ENCODE measurements around the gene CELF4.

CELF4 gene

GRCh38 chr18:37497853-37498518 lies 67.6 kb downstream of the CELF4 start:
- Histone ChIP-seq H3K36me3 (ENCODE audit: control insufficient read depth, insufficient read depth, low read length) (no peaks in the 10 kb centered on the region), H3K27me3 (ENCODE audit: control insufficient read depth, insufficient read depth, low read length) (no peaks in the 10 kb centered on the region), H3K4me1 (ENCODE audit: control insufficient read depth, insufficient read depth, low read length) (peaks cover 5% of the 10 kb centered on the region), H3K27ac (ENCODE audit: low read length) (no peak overlapping the region), H3K9me3 (ENCODE audit: control insufficient read depth, insufficient read depth, low read length) (no peaks in the 10 kb centered on the region), H3K4me3 (ENCODE audit: low read length) (no peak overlapping the region)
- WGBS (ENCODE audit: insufficient coverage, insufficient read length): no CpG with 5 or more reads among the region's 1 CpG
- DNase-seq (ENCODE audit: low read depth, low spot score): no peak

- Histone ChIP-seq H3K9me3 (ENCODE audit: control insufficient read depth, insufficient read depth, low read length) (no peaks in the 10 kb centered on the region), H3K4me1 (ENCODE audit: control insufficient read depth, insufficient read depth, low read length) (peaks cover 5% of the 10 kb centered on the region), H3K27ac (ENCODE audit: low read length) (no peak overlapping the region), H3K27me3 (ENCODE audit: control insufficient read depth, insufficient read depth, low read length) (no peaks in the 10 kb centered on the region), H3K36me3 (ENCODE audit: control insufficient read depth, insufficient read depth, low read length) (no peaks in the 10 kb centered on the region), H3K4me3 (ENCODE audit: low read length) (no peak overlapping the region)
- WGBS (ENCODE audit: insufficient coverage, insufficient read length): no CpG with 5 or more reads among the region's 6 CpGs
- no peak for DNase-seq (ENCODE audit: low read depth, low spot score)
Observed at GRCh38 chr18:37496568-37496967, 69.0 kb downstream of the CELF4 start.

GRCh38 chr18:37495354-37495753 lies 70.2 kb downstream of the CELF4 start:
- WGBS (ENCODE audit: insufficient coverage, insufficient read length): no CpG with 5 or more reads among the region's 2 CpGs
- DNase-seq (ENCODE audit: low read depth, low spot score): no peak

GRCh38 chr18:37494406-37494805 lies 71.2 kb downstream of the CELF4 start:
- peaks cover 15% of the 10 kb centered on the region for H3K4me1 ChIP-seq (ENCODE audit: control insufficient read depth, insufficient read depth, low read length)
- H3K9me3 ChIP-seq (ENCODE audit: control insufficient read depth, insufficient read depth, low read length): no peaks in the 10 kb centered on the region
- DNase-seq (ENCODE audit: low read depth, low spot score): no peak
- H3K36me3 ChIP-seq (ENCODE audit: control insufficient read depth, insufficient read depth, low read length): no peaks in the 10 kb centered on the region
- H3K4me3 ChIP-seq (ENCODE audit: low read length): no peak overlapping the region
- H3K27ac ChIP-seq (ENCODE audit: low read length): no peak overlapping the region
- no CpG with 5 or more reads among the region's 5 CpGs for WGBS (ENCODE audit: insufficient coverage, insufficient read length)
- no peaks in the 10 kb centered on the region for H3K27me3 ChIP-seq (ENCODE audit: control insufficient read depth, insufficient read depth, low read length)

More at GRCh38 chr18:37495354-37495753, 70.2 kb downstream of the CELF4 start:
- Histone ChIP-seq H3K4me3 (ENCODE audit: low read length) (no peak overlapping the region), H3K27ac (ENCODE audit: low read length) (no peak overlapping the region), H3K4me1 (ENCODE audit: control insufficient read depth, insufficient read depth, low read length) (peaks cover 14% of the 10 kb centered on the region), H3K9me3 (ENCODE audit: control insufficient read depth, insufficient read depth, low read length) (no peaks in the 10 kb centered on the region), H3K27me3 (ENCODE audit: control insufficient read depth, insufficient read depth, low read length) (no peaks in the 10 kb centered on the region), H3K36me3 (ENCODE audit: control insufficient read depth, insufficient read depth, low read length) (no peaks in the 10 kb centered on the region)

GRCh38 chr18:37493352-37493935 lies 72.2 kb downstream of the CELF4 start:
- H3K27ac ChIP-seq (ENCODE audit: low read length): no peak overlapping the region

GRCh38 chr18:37492952-37493351 lies 72.6 kb downstream of the CELF4 start:
- WGBS (ENCODE audit: insufficient coverage, insufficient read length): no CpG with 5 or more reads among the region's 1 CpG

More at GRCh38 chr18:37493352-37493935, 72.2 kb downstream of the CELF4 start:
- Histone ChIP-seq H3K4me1 (ENCODE audit: control insufficient read depth, insufficient read depth, low read length) (peaks cover 13% of the 10 kb centered on the region; the same call in 1 of the 2 replicates), H3K4me3 (ENCODE audit: low read length) (no peak overlapping the region), H3K36me3 (ENCODE audit: control insufficient read depth, insufficient read depth, low read length) (no peaks in the 10 kb centered on the region), H3K27me3 (ENCODE audit: control insufficient read depth, insufficient read depth, low read length) (no peaks in the 10 kb centered on the region), H3K9me3 (ENCODE audit: control insufficient read depth, insufficient read depth, low read length) (no peaks in the 10 kb centered on the region)
- DNase-seq (ENCODE audit: low read depth, low spot score): no peak
- no CpG with 5 or more reads among the region's 7 CpGs for WGBS (ENCODE audit: insufficient coverage, insufficient read length)

GRCh38 chr18:37491526-37491925 lies 74.1 kb downstream of the CELF4 start:
- Histone ChIP-seq H3K4me1 (ENCODE audit: control insufficient read depth, insufficient read depth, low read length) (peaks cover 14% of the 10 kb centered on the region), H3K27ac (ENCODE audit: low read length) (no peak overlapping the region), H3K9me3 (ENCODE audit: control insufficient read depth, insufficient read depth, low read length) (no peaks in the 10 kb centered on the region), H3K36me3 (ENCODE audit: control insufficient read depth, insufficient read depth, low read length) (no peaks in the 10 kb centered on the region), H3K27me3 (ENCODE audit: control insufficient read depth, insufficient read depth, low read length) (peaks cover 2% of the 10 kb centered on the region; the same call in 1 of the 2 replicates), H3K4me3 (ENCODE audit: low read length) (no peak overlapping the region)
- DNase-seq (ENCODE audit: low read depth, low spot score): no peak
- WGBS (ENCODE audit: insufficient coverage, insufficient read length): no CpG with 5 or more reads among the region's 10 CpGs

More at GRCh38 chr18:37492952-37493351, 72.6 kb downstream of the CELF4 start:
- no peaks in the 10 kb centered on the region for H3K36me3 ChIP-seq (ENCODE audit: control insufficient read depth, insufficient read depth, low read length)
- DNase-seq (ENCODE audit: low read depth, low spot score): no peak
- peaks cover 13% of the 10 kb centered on the region; the same call in 1 of the 2 replicates for H3K4me1 ChIP-seq (ENCODE audit: control insufficient read depth, insufficient read depth, low read length)
- H3K27me3 ChIP-seq (ENCODE audit: control insufficient read depth, insufficient read depth, low read length): no peaks in the 10 kb centered on the region
- H3K27ac ChIP-seq (ENCODE audit: low read length): no peak overlapping the region
- H3K9me3 ChIP-seq (ENCODE audit: control insufficient read depth, insufficient read depth, low read length): no peaks in the 10 kb centered on the region
- no peak overlapping the region for H3K4me3 ChIP-seq (ENCODE audit: low read length)

- no peak for DNase-seq (ENCODE audit: low read depth, low spot score)
- WGBS (ENCODE audit: insufficient coverage, insufficient read length): no CpG with 5 or more reads among the region's 3 CpGs
Observed at GRCh38 chr18:37489998-37490397, 75.6 kb downstream of the CELF4 start.

GRCh38 chr18:37489011-37489410 lies 76.6 kb downstream of the CELF4 start:
- WGBS (ENCODE audit: insufficient coverage, insufficient read length): no CpG with 5 or more reads among the region's 9 CpGs
- H3K9me3 ChIP-seq (ENCODE audit: control insufficient read depth, insufficient read depth, low read length): no peaks in the 10 kb centered on the region
- peaks cover 5% of the 10 kb centered on the region; the same call in 1 of the 2 replicates for H3K27me3 ChIP-seq (ENCODE audit: control insufficient read depth, insufficient read depth, low read length)

More at GRCh38 chr18:37489998-37490397, 75.6 kb downstream of the CELF4 start:
- Histone ChIP-seq H3K4me3 (ENCODE audit: low read length) (no peak overlapping the region), H3K4me1 (ENCODE audit: control insufficient read depth, insufficient read depth, low read length) (peaks cover 17% of the 10 kb centered on the region), H3K36me3 (ENCODE audit: control insufficient read depth, insufficient read depth, low read length) (no peaks in the 10 kb centered on the region), H3K27ac (ENCODE audit: low read length) (no peak overlapping the region), H3K27me3 (ENCODE audit: control insufficient read depth, insufficient read depth, low read length) (peaks cover 5% of the 10 kb centered on the region; the same call in 1 of the 2 replicates), H3K9me3 (ENCODE audit: control insufficient read depth, insufficient read depth, low read length) (no peaks in the 10 kb centered on the region)

GRCh38 chr18:37487400-37487867 lies 78.2 kb downstream of the CELF4 start:
- Histone ChIP-seq H3K9me3 (ENCODE audit: control insufficient read depth, insufficient read depth, low read length) (no peaks in the 10 kb centered on the region), H3K4me1 (ENCODE audit: control insufficient read depth, insufficient read depth, low read length) (peaks cover 19% of the 10 kb centered on the region), H3K36me3 (ENCODE audit: control insufficient read depth, insufficient read depth, low read length) (no peaks in the 10 kb centered on the region), H3K27ac (ENCODE audit: low read length) (no peak overlapping the region), H3K27me3 (ENCODE audit: control insufficient read depth, insufficient read depth, low read length) (peaks cover 5% of the 10 kb centered on the region; the same call in 1 of the 2 replicates), H3K4me3 (ENCODE audit: low read length) (no peak overlapping the region)
- DNase-seq (ENCODE audit: low read depth, low spot score): no peak
- no CpG with 5 or more reads among the region's 13 CpGs for WGBS (ENCODE audit: insufficient coverage, insufficient read length)

More at GRCh38 chr18:37489011-37489410, 76.6 kb downstream of the CELF4 start:
- no peak overlapping the region for H3K27ac ChIP-seq (ENCODE audit: low read length)
- DNase-seq (ENCODE audit: low read depth, low spot score): no peak
- H3K4me1 ChIP-seq (ENCODE audit: control insufficient read depth, insufficient read depth, low read length): peaks cover 17% of the 10 kb centered on the region
- H3K4me3 ChIP-seq (ENCODE audit: low read length): no peak overlapping the region
- no peaks in the 10 kb centered on the region for H3K36me3 ChIP-seq (ENCODE audit: control insufficient read depth, insufficient read depth, low read length)
